T-helper 1 cell treated with Interleukin-12 subunit alpha and Interleukin-12 subunit beta and Interleukin-4 antibody, amounts not matched to agents 30 ng/mL and 1 ng/mL, for 36 hours (primary cell): ENCODE measurements around the gene TNXB. TPM values are rescaled to one million over a fixed set of nuclear protein-coding genes. Genes with fewer than 3 reads are reported as not detected.

Source experiments
- intact Hi-C: fragments of 100-400 bp; cut with micrococcal nuclease; formaldehyde crosslinking; loops from one replicate; pipeline ENCODE4 v1.15.1; 2024
- total RNA-seq: library from RNA; stranded (reverse); gene quantifications from 2 replicates; pipeline ENCODE4 v1.2.3, GENCODE V29; 2022

The TNXB gene
- total RNA-seq, 1 donor from 2014 or later = 6.1 TPM

DNA sequence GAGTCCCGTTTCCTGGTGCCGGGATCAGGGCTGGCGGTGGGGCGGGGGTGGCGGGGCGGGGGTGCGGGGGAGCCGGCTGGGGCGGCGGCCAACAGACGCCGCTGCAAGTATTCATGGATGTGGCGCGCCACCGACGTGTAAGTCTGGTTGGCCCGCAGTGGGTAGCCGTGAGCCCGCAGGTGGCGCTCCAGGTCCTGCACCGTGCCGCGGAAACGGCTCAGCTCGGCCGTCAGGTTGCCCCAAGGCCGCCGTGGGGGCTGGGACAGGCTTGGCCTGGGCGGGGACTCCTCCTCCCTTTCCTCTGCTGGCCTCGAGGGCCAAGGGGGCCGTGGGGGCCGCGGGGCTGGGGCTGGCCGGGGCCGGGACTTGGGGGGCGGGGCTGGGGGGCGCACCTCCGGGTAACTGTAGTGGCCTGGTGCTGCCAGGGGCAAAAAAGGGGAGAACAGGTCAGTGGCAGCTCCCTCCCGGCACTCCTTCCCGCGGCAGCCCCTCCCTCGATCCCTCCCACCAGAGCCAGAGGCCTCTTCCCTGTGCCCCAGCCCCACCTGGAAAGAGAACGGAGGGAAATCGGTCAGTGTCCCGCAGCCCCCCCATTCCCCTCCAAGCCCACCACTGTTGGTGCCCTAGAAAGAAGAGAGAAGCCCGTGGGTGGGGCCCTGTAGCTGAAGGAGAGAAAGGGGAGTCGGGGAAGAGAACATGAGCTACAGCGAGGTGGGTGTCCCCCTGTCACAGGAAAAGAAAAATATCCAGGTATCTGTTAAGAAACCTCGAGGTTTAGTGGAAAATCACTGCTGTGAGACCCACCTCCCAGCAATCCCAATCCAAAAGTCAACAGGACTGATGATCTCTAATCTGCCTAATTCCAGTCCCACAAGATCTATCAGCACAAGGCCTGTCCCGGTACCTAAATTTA, 21.3 kb downstream of the TNXB start:
- intact Hi-C loops = loop anchor here (1.0 kb wide), 2 partner anchors 66 to 107 kb away; partner anchors contain the start of gene PPT2

DNA sequence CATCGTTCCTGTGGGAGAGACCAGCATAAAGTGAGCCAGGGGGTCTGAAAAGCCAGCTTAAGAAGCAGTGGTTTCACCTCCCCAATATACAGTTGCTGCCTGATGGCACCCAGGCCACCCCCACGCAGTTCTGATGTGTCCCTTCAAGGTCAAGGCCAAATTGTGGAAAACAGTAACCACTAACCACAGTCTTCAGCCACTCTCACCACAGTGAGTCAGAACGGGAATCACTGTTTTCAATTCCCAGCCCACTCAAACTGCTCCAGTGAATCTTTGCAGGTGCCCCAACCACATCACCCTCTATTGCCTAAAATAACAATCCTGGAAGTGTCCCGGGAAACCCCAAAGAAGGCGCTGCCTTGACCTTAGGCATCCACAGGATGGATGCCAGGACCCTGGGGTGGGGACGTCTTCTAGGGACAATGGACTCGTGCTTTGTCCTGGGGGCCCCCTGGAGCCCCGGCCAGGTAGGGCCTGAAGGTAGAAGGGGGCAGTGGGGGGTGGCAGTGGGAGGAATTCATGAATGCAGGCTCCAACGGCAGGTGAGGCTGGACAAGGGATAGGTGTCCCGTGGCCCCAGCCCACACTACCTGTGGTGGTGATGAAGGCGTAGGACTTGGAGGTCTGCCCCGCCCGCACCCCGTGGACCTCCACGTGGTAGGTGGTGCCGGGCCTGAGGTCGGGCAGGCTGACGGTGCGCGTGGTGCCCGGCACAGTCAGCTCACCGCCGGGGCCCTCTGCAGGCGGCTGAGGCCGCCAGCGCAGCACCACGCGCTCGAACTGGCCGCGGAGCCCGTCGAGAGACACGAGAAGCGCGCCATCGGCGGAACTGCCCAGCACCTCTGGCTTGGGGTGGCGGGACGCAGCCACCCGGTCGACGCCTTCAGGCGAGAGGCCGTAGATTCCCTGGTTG, 22.2 kb downstream of the TNXB start:
- intact Hi-C loops = loop anchor here (1.0 kb wide), 2 partner anchors 67 to 108 kb away; partner anchors contain the start of gene PPT2

DNA sequence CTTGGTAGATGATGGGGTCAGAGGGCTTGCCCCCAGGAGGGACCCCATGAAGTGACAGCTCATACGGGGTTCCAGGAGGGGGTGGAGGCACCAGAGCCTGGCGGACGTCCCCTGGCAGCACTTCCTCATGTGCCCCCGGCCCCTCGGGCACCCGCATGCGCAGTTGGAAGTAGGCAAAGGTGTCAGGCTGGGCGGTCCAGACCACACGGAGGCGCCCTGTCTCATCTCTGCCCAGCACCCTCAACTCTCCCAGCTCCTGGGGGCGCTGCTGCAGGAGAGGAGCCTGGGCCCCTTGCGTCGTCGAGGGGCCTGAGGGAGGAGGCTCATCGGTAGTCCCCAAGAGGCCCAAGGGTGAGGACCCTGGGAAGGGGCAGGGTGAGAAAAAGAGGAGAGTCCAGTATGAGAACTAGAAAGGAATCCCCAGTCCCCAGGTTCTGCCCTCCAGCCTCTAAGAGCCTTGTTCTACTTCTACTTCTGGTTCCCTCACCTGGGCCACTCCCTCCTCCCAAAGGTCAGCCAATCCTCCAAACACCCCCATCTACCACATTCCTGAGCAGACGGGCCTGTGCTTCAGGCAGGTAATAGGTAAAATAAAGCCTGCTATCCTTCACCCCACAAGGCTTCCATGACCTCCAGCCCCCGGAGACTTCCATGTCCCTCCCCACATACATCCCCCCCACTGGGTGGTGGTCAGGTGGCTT, 23.2 kb downstream of the TNXB start:
- intact Hi-C loops = no loop called here

GRCh38 chr6:32084780-32085179, 24.4 kb downstream of the TNXB start:
- intact Hi-C loops = no loop called here

GRCh38 chr6:32083812-32084768, 25.0 kb downstream of the TNXB start:
- intact Hi-C loops = no loop called here

DNA sequence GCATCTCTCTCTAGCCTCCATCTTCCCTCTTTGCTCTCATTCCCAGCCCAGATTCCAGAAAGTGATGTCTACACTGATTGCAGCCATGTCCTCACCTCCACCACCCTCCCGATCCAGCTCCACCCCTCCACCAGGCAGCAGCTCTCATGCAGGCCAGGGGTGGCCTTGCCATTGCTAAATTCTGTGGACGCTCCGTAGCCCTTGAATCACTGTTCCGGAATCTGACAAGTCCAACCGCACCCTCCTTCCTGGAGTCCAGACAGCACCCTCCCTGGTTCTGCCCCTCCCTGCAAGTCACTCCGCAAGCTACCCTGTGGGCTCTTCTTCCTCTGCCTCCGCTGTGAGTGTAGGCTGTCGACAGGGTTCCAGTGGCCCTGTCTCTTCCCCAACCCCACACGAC, 26.2 kb downstream of the TNXB start:
- intact Hi-C loops = no loop called here

DNA sequence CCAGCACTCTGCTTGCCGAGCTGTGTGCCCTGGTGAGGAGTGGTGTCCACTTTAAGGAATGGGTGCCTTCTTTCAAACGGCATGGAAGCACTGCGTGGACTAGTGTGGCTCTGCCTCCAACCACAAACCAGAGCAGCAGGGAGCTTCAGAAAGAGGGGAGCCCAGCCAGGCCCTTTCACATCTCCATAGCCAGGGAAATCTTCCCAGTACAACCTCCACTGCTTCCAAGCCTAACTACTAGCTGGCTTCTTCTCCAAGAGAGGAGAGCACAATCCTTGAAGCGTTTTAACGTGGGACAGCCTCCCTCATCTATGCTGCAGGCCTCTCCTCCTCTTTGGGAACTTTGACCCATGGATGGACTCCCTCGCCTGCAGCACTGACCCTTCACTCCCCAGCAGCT, 26.7 kb downstream of the TNXB start:
- intact Hi-C loops = no loop called here

GRCh38 chr6:32081168-32081990, 27.8 kb downstream of the TNXB start:
- intact Hi-C loops = no loop called here

DNA sequence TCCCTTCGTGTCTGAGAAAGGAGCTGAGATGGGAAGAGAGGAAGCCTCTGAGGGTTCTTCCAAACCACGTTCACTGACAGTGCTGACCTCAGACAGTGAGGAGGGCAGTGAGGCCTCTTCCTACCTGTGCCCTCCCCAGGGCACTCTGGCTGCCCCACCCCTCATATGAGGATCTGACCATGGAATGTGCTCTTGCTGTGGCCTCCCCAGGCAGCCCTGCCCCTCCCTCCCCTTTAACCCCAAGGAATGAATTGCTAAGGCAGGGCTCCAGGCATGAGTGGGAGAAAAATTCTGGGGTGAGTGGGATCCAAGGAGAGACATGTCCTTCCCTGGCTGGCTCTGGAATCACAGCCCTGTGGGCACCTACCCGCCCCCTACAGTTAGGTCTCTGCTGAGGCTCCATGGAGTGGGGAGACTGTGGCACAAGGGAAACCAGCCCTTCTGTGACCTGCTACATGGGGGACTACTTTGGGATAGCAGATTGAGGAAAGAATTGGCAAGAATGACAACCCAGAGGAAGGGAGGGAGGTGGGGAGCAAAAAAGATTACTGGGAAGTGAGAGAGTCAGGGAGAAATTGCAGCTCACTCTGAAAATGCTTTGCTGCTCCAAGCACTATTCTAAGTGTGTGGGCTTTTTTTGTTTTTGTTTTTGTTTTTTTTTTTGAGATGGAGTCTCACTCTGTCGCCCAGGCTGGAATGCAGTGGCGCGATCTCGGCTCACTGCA, 29.4 kb downstream of the TNXB start:
- intact Hi-C loops = no loop called here

DNA sequence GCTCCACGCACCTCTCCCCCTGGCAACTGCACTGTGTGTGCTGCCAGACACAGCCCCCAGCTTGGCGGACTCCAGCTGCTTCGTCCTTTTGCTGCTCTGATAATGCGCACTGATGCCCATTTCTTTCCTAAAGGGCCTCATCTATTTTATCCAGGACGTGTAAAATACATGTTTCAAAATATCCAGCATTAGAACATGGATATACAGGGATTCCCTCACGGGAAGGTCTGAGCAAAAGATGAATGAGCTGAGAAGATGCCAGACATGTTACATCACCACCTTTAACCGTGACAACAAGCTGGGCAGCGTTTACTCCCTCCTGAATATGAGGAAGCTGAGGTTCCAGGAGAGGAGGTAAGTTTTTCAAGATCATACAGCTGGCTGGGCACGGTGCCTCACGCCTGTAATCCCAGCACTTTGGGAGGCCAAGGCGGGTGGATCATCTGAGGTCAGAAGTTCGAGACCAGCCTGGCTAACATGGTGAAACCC, 32.8 kb downstream of the TNXB start:
- intact Hi-C loops = no loop called here

- intact Hi-C loops = no loop called here
These were observed 33.4 kb downstream of the TNXB start for GRCh38 chr6:32075781-32076180.

DNA sequence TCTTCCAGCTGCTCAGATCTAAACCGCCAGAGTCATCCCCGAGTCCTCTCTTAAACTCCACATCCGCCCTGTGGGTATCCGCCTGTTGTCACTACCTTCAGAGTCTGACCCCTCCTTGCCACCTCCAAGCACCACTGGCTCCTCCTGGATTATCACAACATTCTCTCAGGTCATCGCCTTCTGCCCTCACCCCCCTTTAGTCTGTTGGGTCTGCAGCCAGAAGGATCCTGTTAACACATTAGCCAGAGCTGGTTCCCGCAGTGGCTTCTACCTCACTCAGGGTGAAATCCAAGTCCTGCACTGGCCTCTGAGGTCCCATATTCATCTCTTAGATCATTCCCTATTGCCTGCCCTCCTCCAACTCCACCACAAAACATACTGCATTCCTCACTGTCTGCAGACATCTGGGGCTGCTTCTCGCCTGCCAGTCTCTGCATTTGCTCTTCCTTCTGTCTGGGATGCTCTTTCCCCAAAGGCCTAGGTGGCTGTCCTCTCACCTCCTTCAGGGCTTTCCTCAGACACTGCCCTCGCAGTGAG, 34.1 kb downstream of the TNXB start:
- intact Hi-C loops = no loop called here

DNA sequence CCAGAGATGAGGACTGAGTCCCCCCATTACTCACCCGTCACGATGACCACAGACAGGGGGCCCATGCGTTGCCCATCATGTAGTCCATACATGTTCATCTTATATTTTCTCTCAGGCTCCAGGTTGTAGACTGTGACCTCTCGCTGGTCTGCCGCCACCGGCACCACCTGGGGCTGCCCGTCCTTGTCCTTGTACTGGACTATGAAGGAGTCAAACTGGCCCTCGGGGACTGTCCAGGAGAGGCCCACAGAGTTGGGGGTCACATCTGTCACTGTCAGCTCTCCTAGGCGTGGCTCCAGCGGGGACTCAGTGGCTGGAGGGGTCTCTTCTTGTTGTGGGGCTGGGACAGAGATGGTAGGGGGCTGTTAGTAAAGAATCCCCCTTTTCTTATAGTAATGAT, 35.5 kb downstream of the TNXB start:
- intact Hi-C loops = no loop called here

GRCh38 chr6:32073101-32073500, 36.0 kb downstream of the TNXB start:
- intact Hi-C loops = no loop called here

DNA sequence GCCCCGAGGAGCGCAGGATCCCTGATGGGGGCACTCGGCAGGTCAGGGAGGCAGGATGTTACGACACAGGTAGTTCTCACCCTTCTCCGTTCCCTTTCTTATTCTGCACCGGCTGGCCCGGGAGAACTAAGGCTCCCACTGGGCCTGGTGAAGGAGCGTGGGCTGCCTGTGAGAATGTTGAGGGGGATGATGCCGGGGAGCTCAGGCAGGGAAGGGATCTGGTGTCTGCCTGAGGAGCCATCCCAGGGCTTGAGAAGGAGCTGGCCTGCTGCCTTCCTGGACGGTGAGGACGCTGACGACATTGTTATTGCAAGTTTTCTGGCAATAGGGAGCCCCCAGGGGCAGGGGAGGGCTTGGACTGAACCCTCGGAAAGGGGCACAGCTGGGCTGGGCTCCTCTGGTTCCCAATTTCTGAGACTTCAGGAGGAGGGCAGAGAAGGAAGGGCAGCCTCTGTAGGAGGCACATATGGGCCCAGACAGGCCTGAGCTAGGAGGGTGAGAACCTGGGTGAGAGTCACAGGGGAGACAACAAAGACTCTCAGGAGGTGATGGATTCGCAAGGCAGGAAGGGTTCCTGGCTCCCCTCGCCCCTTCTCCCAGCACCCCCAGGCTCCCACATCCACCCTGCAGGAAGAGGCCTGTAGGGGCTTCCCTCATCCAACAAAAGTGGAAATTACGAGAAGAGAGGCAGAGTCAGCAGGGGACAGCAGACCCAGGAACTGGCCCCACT, 38.2 kb downstream of the TNXB start:
- intact Hi-C loops = no loop called here

DNA sequence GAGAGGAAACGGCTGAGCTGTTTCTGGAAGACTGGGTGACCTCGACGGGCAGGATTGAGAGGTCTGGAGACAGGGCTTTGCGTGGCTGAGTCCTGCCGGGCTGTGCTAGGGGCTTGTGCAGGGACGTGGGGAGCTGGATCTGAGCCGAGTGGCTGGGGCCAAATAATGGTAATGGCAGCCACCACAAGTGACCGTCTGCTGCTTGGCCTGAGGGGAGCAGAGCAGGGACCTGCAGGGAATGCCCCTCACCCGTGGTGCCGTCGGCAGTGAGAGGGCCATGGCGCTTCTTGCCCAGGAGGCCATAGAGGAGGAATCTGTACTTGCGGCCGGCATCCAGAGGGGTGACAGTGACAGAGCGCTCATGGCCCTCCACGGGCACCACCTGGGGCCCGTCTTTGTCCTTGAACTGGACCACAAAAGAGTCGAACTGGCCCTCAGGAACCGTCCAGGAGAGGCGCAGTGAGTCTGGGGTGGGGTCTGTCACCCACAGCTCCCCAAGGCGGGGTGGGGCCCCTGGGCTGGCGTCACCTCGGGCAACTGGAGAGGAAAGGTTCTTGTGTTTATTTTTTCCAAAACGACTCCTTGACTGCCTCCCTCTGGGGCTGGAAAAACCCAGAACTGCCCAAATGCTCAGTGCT, 39.1 kb downstream of the TNXB start:
- intact Hi-C loops = no loop called here

- intact Hi-C loops = no loop called here
These were observed 39.7 kb downstream of the TNXB start for GRCh38 chr6:32069460-32069859.
